Astrocyte (in vitro differentiated cells and primary cell): ENCODE measurements around the gene BRF1.

Source experiments
- EZH2 ChIP-seq: IDR thresholded peaks from 2 replicates; pipeline ENCODE4 v1.6.1; 2012; ENCODE audit warnings: mild to moderate bottlenecking, low read length, inconsistent platforms; ENCODE audit not compliant: insufficient read depth
- TF ChIP-seq, protein P1 (sequence below): IDR thresholded peaks from 2 replicates; pipeline ENCODE4 v1.5.1; 2011; ENCODE audit warnings: low read depth, mild to moderate bottlenecking, inconsistent platforms, low read length, moderate library complexity; ENCODE audit not compliant: insufficient read depth

DNA sequence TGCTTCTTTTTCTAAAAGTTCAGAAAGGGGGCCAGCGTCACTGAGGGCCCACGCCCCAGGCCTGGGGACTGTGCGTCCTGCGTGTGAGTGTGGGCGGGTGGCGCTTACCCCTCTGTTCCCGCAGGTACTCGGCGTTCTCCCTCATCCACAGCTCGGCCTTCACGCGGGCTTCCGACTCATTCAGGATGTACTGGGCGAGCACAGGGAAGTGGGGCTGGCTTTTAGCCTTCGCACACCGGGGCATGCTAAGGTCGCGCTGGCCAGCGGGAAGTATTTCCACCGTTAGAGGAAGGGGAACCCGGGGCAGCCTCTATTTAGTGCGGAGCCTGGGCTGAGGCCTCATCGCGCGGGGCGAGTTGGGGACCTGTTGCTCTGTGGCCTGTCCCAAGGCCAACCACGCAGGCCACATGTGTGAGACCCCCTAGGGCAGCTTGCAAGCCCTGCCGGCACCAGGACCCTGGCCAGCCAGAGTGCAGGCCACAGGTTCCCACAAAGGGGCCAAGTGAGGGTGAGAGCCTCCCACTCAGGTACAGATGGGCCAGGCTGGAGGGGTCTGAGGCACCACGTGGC is 81.7 kb downstream of the BRF1 start:
- TF ChIP-seq EZH2: no peak
- TF ChIP-seq, protein P1, sequence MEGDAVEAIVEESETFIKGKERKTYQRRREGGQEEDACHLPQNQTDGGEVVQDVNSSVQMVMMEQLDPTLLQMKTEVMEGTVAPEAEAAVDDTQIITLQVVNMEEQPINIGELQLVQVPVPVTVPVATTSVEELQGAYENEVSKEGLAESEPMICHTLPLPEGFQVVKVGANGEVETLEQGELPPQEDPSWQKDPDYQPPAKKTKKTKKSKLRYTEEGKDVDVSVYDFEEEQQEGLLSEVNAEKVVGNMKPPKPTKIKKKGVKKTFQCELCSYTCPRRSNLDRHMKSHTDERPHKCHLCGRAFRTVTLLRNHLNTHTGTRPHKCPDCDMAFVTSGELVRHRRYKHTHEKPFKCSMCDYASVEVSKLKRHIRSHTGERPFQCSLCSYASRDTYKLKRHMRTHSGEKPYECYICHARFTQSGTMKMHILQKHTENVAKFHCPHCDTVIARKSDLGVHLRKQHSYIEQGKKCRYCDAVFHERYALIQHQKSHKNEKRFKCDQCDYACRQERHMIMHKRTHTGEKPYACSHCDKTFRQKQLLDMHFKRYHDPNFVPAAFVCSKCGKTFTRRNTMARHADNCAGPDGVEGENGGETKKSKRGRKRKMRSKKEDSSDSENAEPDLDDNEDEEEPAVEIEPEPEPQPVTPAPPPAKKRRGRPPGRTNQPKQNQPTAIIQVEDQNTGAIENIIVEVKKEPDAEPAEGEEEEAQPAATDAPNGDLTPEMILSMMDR: no peak
